Lung (tissue), 12 donors: ENCODE measurements around the gene HIRA. TPM values are rescaled to one million over a fixed set of nuclear protein-coding genes. Genes with fewer than 3 reads are reported as not detected.

ENCODE experiments used
- ATAC-seq: fragments of 200-7000 bp; cut with Tn5 transposase; one replicate; pipeline ENCODE4 v1.9.1; 2020; ENCODE audit warnings: moderate number of reproducible peaks; ENCODE audit not compliant: insufficient read depth, low FRiP score
- DNase-seq, 3 donors: peaks; one replicate each; pipeline ENCODE4 v3.0.0-alpha.2; 2013 to 2017
- H3K27ac ChIP-seq, 2 donors: one replicate each; pipeline ENCODE4 v1.5.1; 2013; ENCODE audit warnings: mild to moderate bottlenecking in 2 of 2, moderate library complexity in 2 of 2, control low read depth in 1 of 2, inconsistent platforms in 1 of 2, low read depth in 1 of 2, low read length in 1 of 2
- H3K27me3 ChIP-seq, 3 donors: one replicate each; pipeline ENCODE4 v1.5.1; 2013; ENCODE audit warnings: low read length in 2 of 3; ENCODE audit not compliant: control insufficient read depth in 3 of 3, insufficient read depth in 3 of 3
- H3K36me3 ChIP-seq, 4 donors: one replicate each; pipeline ENCODE4 v1.5.1; 2013; ENCODE audit warnings: low read length in 4 of 4, mild to moderate bottlenecking in 1 of 4, moderate library complexity in 1 of 4; ENCODE audit not compliant: control insufficient read depth in 4 of 4, insufficient read depth in 4 of 4
- H3K4me1 ChIP-seq, 5 donors: one replicate each; pipeline ENCODE4 v1.5.1; 2013; ENCODE audit warnings: low read length in 5 of 5, mild to moderate bottlenecking in 2 of 5, moderate library complexity in 1 of 5; ENCODE audit not compliant: control insufficient read depth in 5 of 5, insufficient read depth in 5 of 5
- H3K4me3 ChIP-seq: one replicate; pipeline ENCODE4 v1.5.1; 2013; ENCODE audit warnings: mild to moderate bottlenecking, control low read depth, moderate library complexity
- H3K9ac ChIP-seq, 2 donors: one replicate each; pipeline ENCODE4 v1.5.1; 2013; ENCODE audit warnings: low read length in 2 of 2, control low read depth in 1 of 2; ENCODE audit not compliant: insufficient read depth in 1 of 2
- H3K9me3 ChIP-seq, 4 donors: one replicate each; pipeline ENCODE4 v1.5.1; 2013; ENCODE audit warnings: low read length in 3 of 4, mild to moderate bottlenecking in 1 of 4, moderate library complexity in 1 of 4; ENCODE audit not compliant: control insufficient read depth in 4 of 4, insufficient read depth in 3 of 4
- WGBS, 2 donors: extraction: QIAGEN DNeasy Blood & Tissue Kit; methylation state at CpG; one replicate each; pipeline ENCODE4 v1.1.7; 2013; 5-methylcytosine and 5-hydroxymethylcytosine counted together
- polyA plus RNA-seq, 2 donors: library from polyadenylated mRNA; stranded (reverse); fragments of 200-250 nt; gene quantifications; one replicate each; pipeline ENCODE4 v1.2.1, GENCODE V29; 2013
- total RNA-seq, 2 donors: library from RNA; depleted of rRNA in 1 of 2; stranded (reverse); fragments of >200 nt in 1 of 2; gene quantifications; one replicate each; pipeline ENCODE4 v1.2.1, GENCODE V29; 2014 to 2021
- TF ChIP-seq, protein P1 (sequence below): IDR thresholded peaks from 2 replicates; pipeline ENCODE4 v1.5.1; 2012; ENCODE audit warnings: mild to moderate bottlenecking; ENCODE audit errors: control extremely low read depth, extremely low read depth
- donor health status: control.
- donor health status: control.
- donor health status: Bipolar disorder and iron deficiency.
- donor health status: healthy.
- donor health status: DM: yes; HTN: yes; CAD: no.

Gene HIRA
- total and polyA plus RNA-seq, 4 donors: 7.5 to 27.2 (median 17.3) TPM

DNA sequence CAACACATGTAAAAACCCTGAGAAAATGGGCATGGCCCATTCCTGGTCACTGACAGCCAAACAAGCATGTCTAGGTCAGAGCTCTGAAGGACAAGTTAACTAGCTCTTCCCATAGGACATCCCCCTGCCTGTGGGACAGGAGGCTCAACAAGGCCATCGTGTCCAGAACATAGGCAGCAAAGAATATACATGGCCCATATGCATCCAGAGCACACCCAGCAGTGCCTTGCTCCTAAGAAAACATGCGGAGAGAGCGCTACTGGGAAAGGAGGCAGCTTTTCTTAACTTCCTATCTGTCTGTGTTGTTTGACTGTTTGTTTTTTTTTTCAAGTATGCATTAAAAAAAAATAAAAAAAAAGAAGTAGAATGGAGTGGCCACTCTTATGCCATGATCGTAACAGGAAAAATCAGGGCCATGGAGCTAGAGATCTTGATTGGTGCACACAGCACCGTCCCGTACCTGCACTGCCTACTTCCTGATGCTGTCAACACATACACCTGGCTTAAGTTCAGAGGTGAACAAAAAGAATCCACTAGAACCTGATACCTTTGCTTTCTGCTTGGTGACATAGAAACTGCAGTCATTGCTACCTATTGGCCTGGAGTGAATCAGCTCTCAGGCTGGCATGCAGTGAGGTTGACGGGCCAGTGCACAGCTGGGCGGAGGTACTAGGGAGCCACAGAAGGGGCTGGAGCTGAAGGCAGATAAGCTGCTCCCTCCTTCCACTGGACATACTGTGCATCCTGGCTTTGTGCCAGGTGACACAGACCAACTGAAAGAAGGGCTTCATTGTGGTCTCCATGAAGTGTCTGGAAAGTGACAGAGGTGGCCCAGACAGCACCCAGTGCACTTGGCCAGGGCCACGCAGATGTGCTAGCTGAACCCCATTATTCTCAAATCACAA is 35.6 kb upstream of the HIRA start:
- TF ChIP-seq, protein P1, sequence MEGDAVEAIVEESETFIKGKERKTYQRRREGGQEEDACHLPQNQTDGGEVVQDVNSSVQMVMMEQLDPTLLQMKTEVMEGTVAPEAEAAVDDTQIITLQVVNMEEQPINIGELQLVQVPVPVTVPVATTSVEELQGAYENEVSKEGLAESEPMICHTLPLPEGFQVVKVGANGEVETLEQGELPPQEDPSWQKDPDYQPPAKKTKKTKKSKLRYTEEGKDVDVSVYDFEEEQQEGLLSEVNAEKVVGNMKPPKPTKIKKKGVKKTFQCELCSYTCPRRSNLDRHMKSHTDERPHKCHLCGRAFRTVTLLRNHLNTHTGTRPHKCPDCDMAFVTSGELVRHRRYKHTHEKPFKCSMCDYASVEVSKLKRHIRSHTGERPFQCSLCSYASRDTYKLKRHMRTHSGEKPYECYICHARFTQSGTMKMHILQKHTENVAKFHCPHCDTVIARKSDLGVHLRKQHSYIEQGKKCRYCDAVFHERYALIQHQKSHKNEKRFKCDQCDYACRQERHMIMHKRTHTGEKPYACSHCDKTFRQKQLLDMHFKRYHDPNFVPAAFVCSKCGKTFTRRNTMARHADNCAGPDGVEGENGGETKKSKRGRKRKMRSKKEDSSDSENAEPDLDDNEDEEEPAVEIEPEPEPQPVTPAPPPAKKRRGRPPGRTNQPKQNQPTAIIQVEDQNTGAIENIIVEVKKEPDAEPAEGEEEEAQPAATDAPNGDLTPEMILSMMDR: no peak
- H3K4me1 ChIP-seq: no peaks in the 10 kb centered on the region
- ATAC-seq: no peak
- DNase-seq: no peak
- H3K4me3 ChIP-seq: no peak overlapping the region
- H3K36me3 ChIP-seq: peaks cover 28 to 64% (median 31%) of the 10 kb centered on the region in 4 donors
- no peak overlapping the region for H3K9ac ChIP-seq
- no peak overlapping the region for H3K27ac ChIP-seq
- H3K9me3 ChIP-seq: no peaks in the 10 kb centered on the region
- no peaks in the 10 kb centered on the region for H3K27me3 ChIP-seq
- WGBS, 2 donors: 94 to 95% methylated on average over 9 of the region's 9 CpGs

DNA sequence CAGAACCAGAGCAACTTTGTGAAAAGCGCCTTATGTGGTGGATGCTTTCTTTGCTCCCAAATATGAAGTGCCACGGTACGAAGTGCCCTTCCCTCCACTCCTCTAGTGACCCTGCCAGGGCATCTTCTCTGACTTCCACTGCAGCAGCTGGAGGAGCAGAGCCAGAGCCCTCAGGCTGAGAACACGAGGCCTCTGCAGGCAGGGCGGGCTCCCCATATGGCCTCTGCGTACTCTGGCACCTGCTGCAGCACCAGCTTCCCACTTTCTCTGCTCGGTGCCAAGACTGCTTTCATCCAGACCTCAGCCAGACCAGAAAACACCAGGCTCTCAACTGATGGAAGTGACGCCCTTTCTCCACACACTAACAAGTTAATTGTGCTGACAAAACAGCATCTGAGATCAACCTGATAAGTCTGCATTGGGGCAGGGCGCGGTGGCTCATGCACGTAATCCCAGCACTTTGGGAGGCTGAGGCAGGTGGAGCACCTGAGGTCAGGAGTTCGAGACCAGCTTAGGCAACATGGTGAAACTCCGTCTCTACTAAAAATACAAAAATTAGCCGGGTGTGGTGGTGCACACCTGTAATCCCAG is 34.7 kb upstream of the HIRA start:
- no peaks in the 10 kb centered on the region for H3K27me3 ChIP-seq
- H3K4me3 ChIP-seq: no peak overlapping the region
- ATAC-seq (no peak), DNase-seq (no peak)
- TF ChIP-seq, protein P1: no peak
- WGBS, 2 donors: 93% methylated on average over 14 of the region's 14 CpGs
- no peaks in the 10 kb centered on the region for H3K9me3 ChIP-seq
- no peak overlapping the region for H3K27ac ChIP-seq
- H3K9ac ChIP-seq: no peak overlapping the region
- H3K4me1 ChIP-seq: no peaks in the 10 kb centered on the region
- peaks cover 27 to 58% (median 31%) of the 10 kb centered on the region in 4 donors for H3K36me3 ChIP-seq

DNA sequence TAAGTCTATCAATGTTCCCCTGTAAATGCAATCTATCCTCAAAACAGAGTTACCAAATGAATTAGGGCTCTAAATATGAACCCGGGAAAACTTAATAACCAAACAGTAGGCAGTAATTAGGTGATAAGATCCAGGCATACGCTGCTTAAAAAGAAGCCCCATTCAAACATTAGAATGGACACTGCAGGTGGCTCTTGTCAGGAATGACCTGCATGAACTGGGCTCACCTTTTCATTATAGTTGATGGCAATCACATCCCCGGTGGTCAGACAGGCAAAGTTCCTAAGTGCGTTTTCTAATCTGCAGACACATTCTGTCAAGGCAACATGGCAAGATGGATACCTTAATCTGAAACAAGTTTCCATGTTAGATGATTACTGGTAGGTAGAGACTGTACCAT is 33.4 kb upstream of the HIRA start:
- WGBS, 2 donors: 87 to 92% methylated on average over 4 of the region's 4 CpGs
- ATAC-seq (no peak), DNase-seq (no peak)
- no peak overlapping the region for H3K9ac ChIP-seq
- TF ChIP-seq, protein P1: no peak
- peaks cover 22 to 50% (median 27%) of the 10 kb centered on the region in 4 donors for H3K36me3 ChIP-seq
- H3K27ac ChIP-seq: no peak overlapping the region
- no peaks in the 10 kb centered on the region for H3K4me1 ChIP-seq
- H3K9me3 ChIP-seq: no peaks in the 10 kb centered on the region
- H3K4me3 ChIP-seq: no peak overlapping the region
- no peaks in the 10 kb centered on the region for H3K27me3 ChIP-seq
